GM20000 (cell line): ENCODE data around the gene TMEM100.

ENCODE experiments used
- DNase-seq: peaks from one replicate; pipeline ENCODE4 v3.0.0; 2012; ENCODE audit warnings: low spot score
- TF ChIP-seq, protein P1 (sequence below): IDR thresholded peaks from 2 replicates; pipeline ENCODE4 v1.5.1; 2012; ENCODE audit warnings: mild to moderate bottlenecking, control low read depth; ENCODE audit errors: extremely low read depth, missing control alignments

Gene TMEM100

DNA sequence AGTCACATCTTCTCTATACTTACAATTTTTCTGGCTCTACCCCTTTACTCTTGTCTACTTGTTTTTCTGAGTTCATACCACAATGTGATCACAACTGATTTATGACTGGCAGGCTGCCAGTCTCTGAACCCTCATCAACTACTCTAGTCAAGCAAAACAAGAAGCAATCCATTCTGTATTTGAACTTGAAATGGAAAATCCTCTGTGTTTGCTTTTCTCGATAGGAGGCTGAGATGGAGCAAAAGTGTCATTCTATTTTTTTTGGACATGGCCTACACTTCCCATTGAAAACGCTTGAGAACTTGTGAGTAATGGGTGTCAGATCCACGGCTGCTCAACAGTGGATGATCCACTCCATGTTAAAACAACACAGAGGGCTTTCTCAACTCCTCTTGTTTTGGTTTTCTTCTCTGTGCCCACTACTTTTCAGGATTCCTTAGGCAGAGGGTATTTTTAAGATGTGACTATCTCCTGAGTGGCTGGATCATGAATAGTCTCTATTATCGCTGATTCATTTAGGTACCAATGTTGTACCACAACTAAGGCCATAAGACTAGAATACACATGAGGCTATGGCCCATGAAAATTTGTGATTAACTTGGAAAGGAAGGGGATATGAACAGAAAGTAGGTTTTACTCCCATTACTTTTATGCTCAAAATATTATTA lies 11.7 kb downstream of the TMEM100 start:
- DNase-seq: no peak
- TF ChIP-seq, protein P1, sequence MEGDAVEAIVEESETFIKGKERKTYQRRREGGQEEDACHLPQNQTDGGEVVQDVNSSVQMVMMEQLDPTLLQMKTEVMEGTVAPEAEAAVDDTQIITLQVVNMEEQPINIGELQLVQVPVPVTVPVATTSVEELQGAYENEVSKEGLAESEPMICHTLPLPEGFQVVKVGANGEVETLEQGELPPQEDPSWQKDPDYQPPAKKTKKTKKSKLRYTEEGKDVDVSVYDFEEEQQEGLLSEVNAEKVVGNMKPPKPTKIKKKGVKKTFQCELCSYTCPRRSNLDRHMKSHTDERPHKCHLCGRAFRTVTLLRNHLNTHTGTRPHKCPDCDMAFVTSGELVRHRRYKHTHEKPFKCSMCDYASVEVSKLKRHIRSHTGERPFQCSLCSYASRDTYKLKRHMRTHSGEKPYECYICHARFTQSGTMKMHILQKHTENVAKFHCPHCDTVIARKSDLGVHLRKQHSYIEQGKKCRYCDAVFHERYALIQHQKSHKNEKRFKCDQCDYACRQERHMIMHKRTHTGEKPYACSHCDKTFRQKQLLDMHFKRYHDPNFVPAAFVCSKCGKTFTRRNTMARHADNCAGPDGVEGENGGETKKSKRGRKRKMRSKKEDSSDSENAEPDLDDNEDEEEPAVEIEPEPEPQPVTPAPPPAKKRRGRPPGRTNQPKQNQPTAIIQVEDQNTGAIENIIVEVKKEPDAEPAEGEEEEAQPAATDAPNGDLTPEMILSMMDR: no peak

GRCh38 chr17:55710410-55710809 lies 12.3 kb downstream of the TMEM100 start:
- TF ChIP-seq, protein P1: no peak
- no peak for DNase-seq

DNA sequence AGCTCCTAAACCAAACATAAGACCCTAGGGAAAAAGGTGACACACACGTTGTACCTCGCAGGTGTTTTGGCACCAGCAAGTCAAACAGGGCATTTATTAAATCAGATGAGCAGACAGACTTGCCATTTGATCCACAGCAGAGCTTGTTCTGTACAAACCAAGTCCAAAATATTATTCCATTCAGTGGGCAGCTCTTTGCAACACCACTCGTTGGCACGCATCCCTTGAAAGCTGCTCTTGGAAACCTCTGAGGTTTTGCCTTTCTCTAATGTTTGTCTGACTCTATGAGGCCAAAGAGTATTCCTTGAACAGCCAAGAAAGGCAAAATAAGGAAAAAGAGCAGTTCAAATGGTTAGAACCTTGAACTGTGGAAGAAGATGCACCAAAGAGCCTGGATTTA lies 12.7 kb downstream of the TMEM100 start:
- TF ChIP-seq, protein P1: no peak
- no peak for DNase-seq

GRCh38 chr17:55709440-55709839 lies 13.2 kb downstream of the TMEM100 start:
- TF ChIP-seq, protein P1: no peak
- DNase-seq: no peak

GRCh38 chr17:55708175-55708974 lies 14.3 kb downstream of the TMEM100 start:
- no peak for DNase-seq
- TF ChIP-seq, protein P1: no peak

GRCh38 chr17:55706808-55707773 lies 15.6 kb downstream of the TMEM100 start:
- no peak for DNase-seq
- TF ChIP-seq, protein P1: no peak
